Measurements from ENCODE around the gene TTLL10. TPM values are rescaled to one million over a fixed set of nuclear protein-coding genes. Genes with fewer than 3 reads are reported as not detected.

TTLL10 gene
- polyA plus RNA-seq, 2 donors: 0.28 to 0.43 TPM

GRCh38 chr1:1219341-1219740 lies 45.7 kb downstream of the TTLL10 start:
- Histone ChIP-seq H3K27ac (ENCODE audit: low read depth in 2 of 2, low read length in 1 of 2) (no peak overlapping the region), H3K4me1 (ENCODE audit: control insufficient read depth in 2 of 2, insufficient read depth in 2 of 2, low read length in 1 of 2) (peaks cover 6 to 16% of the 10 kb centered on the region in 2 donors), H3K9me3 (ENCODE audit: control insufficient read depth in 2 of 2, insufficient read depth in 1 of 2, low read depth in 1 of 2, low read length in 1 of 2) (peaks cover 0 to 3% of the 10 kb centered on the region in 2 donors), H3K4me3 (ENCODE audit: low read depth in 1 of 2, low read length in 2 of 2) (no peak overlapping the region), H3K27me3 (ENCODE audit: control insufficient read depth in 1 of 2, insufficient read depth in 2 of 2, low read length in 2 of 2) (no peaks in the 10 kb centered on the region), H3K36me3 (ENCODE audit: control insufficient read depth in 2 of 2, insufficient read depth in 2 of 2, low read length in 1 of 2) (peaks cover 14 to 64% of the 10 kb centered on the region in 2 donors)
- 86% methylated on average over 20 of the region's 20 CpGs for WGBS, 2 donors

GRCh38 chr1:1220197-1220596 lies 46.5 kb downstream of the TTLL10 start:
- Histone ChIP-seq H3K4me3 (ENCODE audit: low read depth in 1 of 2, low read length in 2 of 2) (no peak overlapping the region), H3K36me3 (ENCODE audit: control insufficient read depth in 2 of 2, insufficient read depth in 2 of 2, low read length in 1 of 2) (peaks cover 16 to 71% of the 10 kb centered on the region in 2 donors), H3K27ac (ENCODE audit: low read depth in 2 of 2, low read length in 1 of 2) (no peak overlapping the region), H3K27me3 (ENCODE audit: control insufficient read depth in 1 of 2, insufficient read depth in 2 of 2, low read length in 2 of 2) (no peaks in the 10 kb centered on the region), H3K9me3 (ENCODE audit: control insufficient read depth in 2 of 2, insufficient read depth in 1 of 2, low read depth in 1 of 2, low read length in 1 of 2) (peaks cover 0 to 3% of the 10 kb centered on the region in 2 donors), H3K4me1 (ENCODE audit: control insufficient read depth in 2 of 2, insufficient read depth in 2 of 2, low read length in 1 of 2) (peaks cover 8 to 19% of the 10 kb centered on the region in 2 donors)
- 89 to 90% methylated on average over 24 of the region's 24 CpGs for WGBS, 2 donors

- no peaks in the 10 kb centered on the region for H3K27me3 ChIP-seq (ENCODE audit: control insufficient read depth in 1 of 2, insufficient read depth in 2 of 2, low read length in 2 of 2)
- peaks cover 16 to 77% of the 10 kb centered on the region in 2 donors for H3K36me3 ChIP-seq (ENCODE audit: control insufficient read depth in 2 of 2, insufficient read depth in 2 of 2, low read length in 1 of 2)
- peaks cover 0 to 3% of the 10 kb centered on the region in 2 donors for H3K9me3 ChIP-seq (ENCODE audit: control insufficient read depth in 2 of 2, insufficient read depth in 1 of 2, low read depth in 1 of 2, low read length in 1 of 2)
- H3K4me1 ChIP-seq (ENCODE audit: control insufficient read depth in 2 of 2, insufficient read depth in 2 of 2, low read length in 1 of 2): peaks cover 10 to 25% of the 10 kb centered on the region in 2 donors
- H3K27ac ChIP-seq (ENCODE audit: low read depth in 2 of 2, low read length in 1 of 2): no peak overlapping the region
- H3K4me3 ChIP-seq (ENCODE audit: low read depth in 1 of 2, low read length in 2 of 2): no peak overlapping the region
- WGBS, 2 donors: 78 to 85% methylated on average over 30 of the region's 30 CpGs
Observed at GRCh38 chr1:1221887-1222574, 48.4 kb downstream of the TTLL10 start.

DNA sequence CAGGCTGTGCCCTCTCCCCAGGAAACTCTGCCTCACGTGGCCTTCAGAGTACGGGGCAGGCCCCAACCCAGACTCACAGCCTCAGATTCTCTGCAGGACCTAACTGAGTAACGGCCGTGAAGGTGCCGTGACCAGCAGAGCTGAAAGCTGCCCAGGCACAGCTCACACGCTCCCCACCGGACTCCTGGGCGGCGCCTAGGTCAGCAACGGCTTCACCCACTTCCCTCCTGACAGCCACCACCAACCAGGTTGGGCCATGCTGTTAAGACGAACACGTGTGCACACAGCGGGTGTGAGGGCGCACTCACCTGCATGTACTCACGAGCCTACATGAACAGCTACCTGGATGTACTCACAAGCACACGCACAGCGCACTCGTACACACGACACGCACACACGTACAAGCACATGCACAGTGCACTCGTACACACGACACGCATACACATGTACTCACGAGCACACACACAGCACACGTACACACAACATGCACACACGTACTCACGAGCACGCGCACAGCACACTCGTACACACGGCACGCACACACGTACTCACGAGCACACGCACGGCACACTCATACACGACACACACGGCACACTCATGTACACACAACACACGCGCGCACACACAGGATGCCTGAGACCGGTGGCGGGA lies 49.0 kb downstream of the TTLL10 start:
- peaks cover 17 to 76% of the 10 kb centered on the region in 2 donors for H3K36me3 ChIP-seq (ENCODE audit: control insufficient read depth in 2 of 2, insufficient read depth in 2 of 2, low read length in 1 of 2)
- H3K27ac ChIP-seq (ENCODE audit: low read depth in 2 of 2, low read length in 1 of 2): no peak overlapping the region
- WGBS, 2 donors: 92 to 96% methylated on average over 44 of the region's 44 CpGs
- no peak overlapping the region for H3K4me3 ChIP-seq (ENCODE audit: low read depth in 1 of 2, low read length in 2 of 2)
- H3K4me1 ChIP-seq (ENCODE audit: control insufficient read depth in 2 of 2, insufficient read depth in 2 of 2, low read length in 1 of 2): peaks cover 10 to 24% of the 10 kb centered on the region in 2 donors
- H3K9me3 ChIP-seq (ENCODE audit: control insufficient read depth in 2 of 2, insufficient read depth in 1 of 2, low read depth in 1 of 2, low read length in 1 of 2): peaks cover 0 to 3% of the 10 kb centered on the region in 2 donors
- H3K27me3 ChIP-seq (ENCODE audit: control insufficient read depth in 1 of 2, insufficient read depth in 2 of 2, low read length in 2 of 2): no peaks in the 10 kb centered on the region

- no peaks in the 10 kb centered on the region for H3K27me3 ChIP-seq (ENCODE audit: control insufficient read depth in 1 of 2, insufficient read depth in 2 of 2, low read length in 2 of 2)
- 94 to 95% methylated on average over 15 of the region's 15 CpGs for WGBS, 2 donors
- no peak overlapping the region for H3K27ac ChIP-seq (ENCODE audit: low read depth in 2 of 2, low read length in 1 of 2)
- H3K4me3 ChIP-seq (ENCODE audit: low read depth in 1 of 2, low read length in 2 of 2): no peak overlapping the region
- peaks cover 0 to 3% of the 10 kb centered on the region in 2 donors for H3K9me3 ChIP-seq (ENCODE audit: control insufficient read depth in 2 of 2, insufficient read depth in 1 of 2, low read depth in 1 of 2, low read length in 1 of 2)
- peaks cover 23 to 79% of the 10 kb centered on the region in 2 donors for H3K36me3 ChIP-seq (ENCODE audit: control insufficient read depth in 2 of 2, insufficient read depth in 2 of 2, low read length in 1 of 2)
- H3K4me1 ChIP-seq (ENCODE audit: control insufficient read depth in 2 of 2, insufficient read depth in 2 of 2, low read length in 1 of 2): peaks cover 7 to 20% of the 10 kb centered on the region in 2 donors
Observed at GRCh38 chr1:1223321-1223720, 49.6 kb downstream of the TTLL10 start.

DNA sequence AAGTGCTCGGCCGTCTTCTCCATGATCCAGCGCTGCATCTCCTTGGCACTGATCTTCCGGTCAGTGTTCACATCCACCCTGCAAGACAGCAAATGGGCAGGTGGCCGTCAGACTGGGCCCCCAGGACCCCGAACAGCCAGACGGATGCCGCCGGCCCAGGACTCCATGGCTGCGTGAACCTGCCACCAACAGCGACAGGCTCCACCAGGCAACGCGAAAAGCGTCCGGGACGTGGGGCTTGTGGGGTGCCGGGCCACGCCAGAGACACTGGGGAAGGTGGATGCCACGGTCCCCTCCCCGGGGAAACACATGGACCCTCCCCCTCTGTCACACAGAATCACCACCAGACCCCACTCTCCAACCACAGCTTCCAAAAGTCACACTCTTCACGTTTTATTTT lies 50.2 kb downstream of the TTLL10 start:
- no peak overlapping the region for H3K27ac ChIP-seq (ENCODE audit: low read depth in 2 of 2, low read length in 1 of 2)
- H3K9me3 ChIP-seq (ENCODE audit: control insufficient read depth in 2 of 2, insufficient read depth in 1 of 2, low read depth in 1 of 2, low read length in 1 of 2): peaks cover 0 to 3% of the 10 kb centered on the region in 2 donors
- H3K4me1 ChIP-seq (ENCODE audit: control insufficient read depth in 2 of 2, insufficient read depth in 2 of 2, low read length in 1 of 2): peaks cover 7 to 19% of the 10 kb centered on the region in 2 donors
- no peaks in the 10 kb centered on the region for H3K27me3 ChIP-seq (ENCODE audit: control insufficient read depth in 1 of 2, insufficient read depth in 2 of 2, low read length in 2 of 2)
- no peak overlapping the region for H3K4me3 ChIP-seq (ENCODE audit: low read depth in 1 of 2, low read length in 2 of 2)
- H3K36me3 ChIP-seq (ENCODE audit: control insufficient read depth in 2 of 2, insufficient read depth in 2 of 2, low read length in 1 of 2): peaks cover 22 to 79% of the 10 kb centered on the region in 2 donors
- WGBS, 2 donors: 93 to 98% methylated on average over 21 of the region's 21 CpGs

- Histone ChIP-seq H3K9me3 (ENCODE audit: control insufficient read depth in 2 of 2, insufficient read depth in 1 of 2, low read depth in 1 of 2, low read length in 1 of 2) (peaks cover 0 to 3% of the 10 kb centered on the region in 2 donors), H3K36me3 (ENCODE audit: control insufficient read depth in 2 of 2, insufficient read depth in 2 of 2, low read length in 1 of 2) (peaks cover 22 to 69% of the 10 kb centered on the region in 2 donors), H3K4me3 (ENCODE audit: low read depth in 1 of 2, low read length in 2 of 2) (no peak overlapping the region), H3K27me3 (ENCODE audit: control insufficient read depth in 1 of 2, insufficient read depth in 2 of 2, low read length in 2 of 2) (no peaks in the 10 kb centered on the region), H3K4me1 (ENCODE audit: control insufficient read depth in 2 of 2, insufficient read depth in 2 of 2, low read length in 1 of 2) (peaks cover 7 to 29% of the 10 kb centered on the region in 2 donors), H3K27ac (ENCODE audit: low read depth in 2 of 2, low read length in 1 of 2) (no peak overlapping the region)
- WGBS, 2 donors: 67 to 76% methylated on average over 34 of the region's 34 CpGs
Observed at GRCh38 chr1:1225238-1225845, 51.7 kb downstream of the TTLL10 start.

GRCh38 chr1:1225913-1226312 lies 52.2 kb downstream of the TTLL10 start:
- Histone ChIP-seq H3K9me3 (ENCODE audit: control insufficient read depth in 2 of 2, insufficient read depth in 1 of 2, low read depth in 1 of 2, low read length in 1 of 2) (peaks cover 0 to 3% of the 10 kb centered on the region in 2 donors), H3K27ac (ENCODE audit: low read depth in 2 of 2, low read length in 1 of 2) (no peak overlapping the region), H3K27me3 (ENCODE audit: control insufficient read depth in 1 of 2, insufficient read depth in 2 of 2, low read length in 2 of 2) (no peaks in the 10 kb centered on the region), H3K36me3 (ENCODE audit: control insufficient read depth in 2 of 2, insufficient read depth in 2 of 2, low read length in 1 of 2) (peaks cover 19 to 65% of the 10 kb centered on the region in 2 donors), H3K4me1 (ENCODE audit: control insufficient read depth in 2 of 2, insufficient read depth in 2 of 2, low read length in 1 of 2) (peaks cover 7 to 33% of the 10 kb centered on the region in 2 donors), H3K4me3 (ENCODE audit: low read depth in 1 of 2, low read length in 2 of 2) (no peak overlapping the region)
- 72 to 79% methylated on average over 18 of the region's 18 CpGs for WGBS, 2 donors

- peaks cover 0 to 3% of the 10 kb centered on the region in 2 donors for H3K9me3 ChIP-seq (ENCODE audit: control insufficient read depth in 2 of 2, insufficient read depth in 1 of 2, low read depth in 1 of 2, low read length in 1 of 2)
- no peak overlapping the region for H3K4me3 ChIP-seq (ENCODE audit: low read depth in 1 of 2, low read length in 2 of 2)
- peaks cover 7 to 33% of the 10 kb centered on the region in 2 donors for H3K4me1 ChIP-seq (ENCODE audit: control insufficient read depth in 2 of 2, insufficient read depth in 2 of 2, low read length in 1 of 2)
- H3K27ac ChIP-seq (ENCODE audit: low read depth in 2 of 2, low read length in 1 of 2): no peak overlapping the region
- H3K27me3 ChIP-seq (ENCODE audit: control insufficient read depth in 1 of 2, insufficient read depth in 2 of 2, low read length in 2 of 2): no peaks in the 10 kb centered on the region
- 91 to 92% methylated on average over 41 to 44 of the region's 44 CpGs for WGBS, 2 donors
- peaks cover 17 to 61% of the 10 kb centered on the region in 2 donors for H3K36me3 ChIP-seq (ENCODE audit: control insufficient read depth in 2 of 2, insufficient read depth in 2 of 2, low read length in 1 of 2)
Observed at GRCh38 chr1:1226566-1227362, 53.1 kb downstream of the TTLL10 start.
